ENCODE measurements around the gene ASCL5.

Gene ASCL5

DNA sequence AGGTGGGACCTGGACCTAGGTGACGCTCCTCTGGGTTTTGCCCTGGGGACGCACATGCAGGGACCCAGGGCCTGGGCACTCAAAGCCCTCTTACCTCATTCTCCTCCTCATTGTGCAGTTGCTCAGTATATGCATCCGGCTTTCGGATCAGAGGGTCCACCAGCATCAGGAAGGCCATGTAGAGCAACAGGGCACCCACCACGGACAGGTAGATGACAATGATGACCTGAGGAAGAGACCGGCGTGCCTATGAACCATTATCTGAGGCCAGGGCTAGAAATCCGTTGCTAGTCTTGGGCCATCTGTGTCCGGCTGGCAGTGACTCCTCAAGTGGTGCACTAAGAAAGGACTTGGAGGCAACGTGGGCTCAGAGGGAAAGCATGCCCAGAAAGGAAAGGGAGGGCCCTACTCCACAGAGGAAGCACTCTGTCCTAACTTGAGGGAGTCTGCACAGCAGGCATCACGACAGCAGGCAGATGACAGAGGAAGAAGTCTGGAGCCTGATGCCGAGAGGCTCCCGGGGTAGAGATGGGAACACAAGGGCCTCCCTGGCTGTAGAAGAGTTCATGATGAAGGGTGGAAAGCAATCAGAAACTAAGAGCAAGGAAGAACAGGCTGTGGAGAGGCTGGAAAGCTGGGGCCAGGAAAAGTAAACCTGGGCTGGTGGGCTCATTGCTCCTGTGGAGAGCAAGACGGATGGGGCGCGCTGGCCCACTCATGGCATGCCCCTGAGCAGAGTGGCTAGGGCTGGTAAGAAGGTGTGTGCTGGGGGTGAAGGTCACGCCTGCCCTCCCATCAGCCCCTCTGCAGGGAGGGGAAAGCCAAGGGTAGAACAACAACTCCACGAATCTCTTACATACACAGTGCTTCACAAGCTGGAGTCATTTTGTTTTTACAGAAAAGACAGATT lies 17.0 kb upstream of the ASCL5 start:
- no peak overlapping the region for H3K4me3 ChIP-seq (ENCODE audit: low read depth, low read length)
- no peak for DNase-seq (ENCODE audit: low read depth)
- TF ChIP-seq, protein P1, sequence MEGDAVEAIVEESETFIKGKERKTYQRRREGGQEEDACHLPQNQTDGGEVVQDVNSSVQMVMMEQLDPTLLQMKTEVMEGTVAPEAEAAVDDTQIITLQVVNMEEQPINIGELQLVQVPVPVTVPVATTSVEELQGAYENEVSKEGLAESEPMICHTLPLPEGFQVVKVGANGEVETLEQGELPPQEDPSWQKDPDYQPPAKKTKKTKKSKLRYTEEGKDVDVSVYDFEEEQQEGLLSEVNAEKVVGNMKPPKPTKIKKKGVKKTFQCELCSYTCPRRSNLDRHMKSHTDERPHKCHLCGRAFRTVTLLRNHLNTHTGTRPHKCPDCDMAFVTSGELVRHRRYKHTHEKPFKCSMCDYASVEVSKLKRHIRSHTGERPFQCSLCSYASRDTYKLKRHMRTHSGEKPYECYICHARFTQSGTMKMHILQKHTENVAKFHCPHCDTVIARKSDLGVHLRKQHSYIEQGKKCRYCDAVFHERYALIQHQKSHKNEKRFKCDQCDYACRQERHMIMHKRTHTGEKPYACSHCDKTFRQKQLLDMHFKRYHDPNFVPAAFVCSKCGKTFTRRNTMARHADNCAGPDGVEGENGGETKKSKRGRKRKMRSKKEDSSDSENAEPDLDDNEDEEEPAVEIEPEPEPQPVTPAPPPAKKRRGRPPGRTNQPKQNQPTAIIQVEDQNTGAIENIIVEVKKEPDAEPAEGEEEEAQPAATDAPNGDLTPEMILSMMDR (conservative IDR thresholded peaks at IDR 0.05; ENCODE audit: low read depth, low read length): no peak

DNA sequence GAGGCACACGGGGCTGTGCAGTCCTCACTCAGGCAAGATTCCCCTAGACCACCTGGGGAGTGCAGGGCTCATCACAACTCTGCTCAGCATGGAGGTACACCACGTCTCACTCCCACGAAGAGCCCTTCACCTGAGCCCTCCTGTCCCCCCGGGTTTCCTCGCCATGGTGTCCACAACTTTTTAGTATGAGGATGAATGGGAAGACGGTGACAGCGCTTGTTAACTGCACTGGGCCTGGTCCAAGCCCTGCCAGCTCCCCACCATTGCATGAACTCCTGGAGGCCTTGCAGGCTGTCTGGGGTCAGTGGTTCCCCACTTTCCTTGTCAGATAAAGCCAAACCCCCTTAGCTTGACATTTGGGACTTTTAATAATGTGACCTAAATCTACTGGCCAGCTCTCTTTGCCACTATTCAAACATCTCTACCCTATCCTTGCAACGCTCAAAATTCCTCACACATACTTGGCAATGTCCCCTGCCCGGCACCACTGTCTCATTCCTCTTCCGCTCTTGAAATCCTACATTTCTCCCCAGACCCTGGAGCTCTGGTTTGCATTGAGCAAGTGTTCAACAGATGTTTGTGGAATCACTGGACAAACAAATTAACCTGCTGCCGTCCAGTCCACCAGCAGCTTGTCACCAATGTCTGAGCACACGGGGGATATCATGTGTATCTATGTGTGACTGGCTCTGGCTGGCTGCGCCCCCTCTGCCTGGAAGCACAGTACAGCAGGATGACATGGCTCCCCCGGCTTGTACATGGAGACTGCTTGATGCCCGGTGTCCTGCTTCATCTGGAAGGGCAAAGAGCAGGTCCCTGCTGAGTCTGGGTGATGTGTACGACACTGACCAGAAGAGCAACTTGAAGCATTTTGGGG lies 16.1 kb upstream of the ASCL5 start:
- DNase-seq (ENCODE audit: low read depth): no peak
- no peak overlapping the region for H3K4me3 ChIP-seq (ENCODE audit: low read depth, low read length)
- TF ChIP-seq, protein P1 (conservative IDR thresholded peaks at IDR 0.05; ENCODE audit: low read depth, low read length): no peak

DNA sequence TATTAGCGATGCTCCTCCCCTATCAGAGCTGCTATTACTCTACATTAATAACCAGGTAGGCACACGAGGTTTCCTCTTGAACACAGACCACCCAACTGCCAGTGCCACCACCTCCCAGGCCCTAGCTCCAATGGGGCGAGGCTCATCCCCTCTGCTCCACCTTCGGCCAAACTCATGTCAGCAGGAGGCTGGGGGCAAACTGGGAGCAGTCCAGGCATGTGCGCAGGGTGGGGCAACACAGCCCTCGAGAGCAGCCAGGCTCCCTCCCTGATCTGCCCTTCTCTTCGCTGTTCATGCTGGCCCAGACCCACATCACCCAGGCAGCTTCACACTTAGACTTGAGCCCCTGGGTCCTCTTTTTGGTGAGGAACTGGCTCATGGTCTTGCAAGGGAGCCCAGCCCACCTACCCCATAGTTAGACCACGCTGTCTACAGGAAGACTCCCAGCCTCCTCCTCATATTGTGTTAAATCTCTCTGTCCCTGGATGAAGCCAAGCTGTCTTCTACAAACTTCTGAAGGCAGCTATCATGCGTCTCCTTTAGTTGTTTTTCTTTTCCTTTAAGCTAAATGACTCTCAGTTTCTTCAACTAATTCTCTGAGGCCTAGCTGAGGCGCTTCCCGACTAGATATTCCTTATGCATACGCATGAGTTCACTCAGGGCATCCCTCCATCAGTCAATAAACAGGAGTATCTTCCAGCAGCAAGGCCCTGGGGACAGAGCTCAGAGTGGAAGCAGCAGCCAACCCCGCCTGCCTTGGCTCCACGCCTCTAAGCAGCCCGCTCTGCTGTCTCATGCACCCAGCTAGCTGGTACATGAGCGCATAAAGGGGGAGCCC lies 15.2 kb upstream of the ASCL5 start:
- H3K4me3 ChIP-seq (ENCODE audit: low read depth, low read length): no peak overlapping the region
- DNase-seq (ENCODE audit: low read depth): no peak
- TF ChIP-seq, protein P1 (conservative IDR thresholded peaks at IDR 0.05; ENCODE audit: low read depth, low read length): no peak

DNA sequence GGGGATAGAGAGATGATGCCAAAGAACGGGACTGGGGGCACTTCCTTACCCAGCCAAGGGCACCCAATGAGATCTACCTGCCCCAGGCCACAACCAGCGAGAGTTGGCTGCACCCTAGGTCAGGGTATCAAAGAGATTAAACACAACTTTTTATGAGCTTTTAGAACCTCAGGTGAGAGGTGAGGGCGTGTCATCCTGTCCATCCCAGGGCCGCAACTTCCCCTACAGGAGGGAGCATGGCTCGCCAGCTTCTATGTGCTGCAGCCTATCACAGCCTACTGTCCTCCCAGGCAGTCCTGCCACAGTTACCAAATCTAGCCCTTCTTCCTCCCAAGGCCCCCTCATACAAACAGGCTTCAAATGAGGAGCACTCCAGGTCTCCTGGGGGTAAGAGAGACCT lies 14.4 kb upstream of the ASCL5 start:
- TF ChIP-seq, protein P1 (conservative IDR thresholded peaks at IDR 0.05; ENCODE audit: low read depth, low read length): no peak
- no peak overlapping the region for H3K4me3 ChIP-seq (ENCODE audit: low read depth, low read length)
- DNase-seq (ENCODE audit: low read depth): no peak

DNA sequence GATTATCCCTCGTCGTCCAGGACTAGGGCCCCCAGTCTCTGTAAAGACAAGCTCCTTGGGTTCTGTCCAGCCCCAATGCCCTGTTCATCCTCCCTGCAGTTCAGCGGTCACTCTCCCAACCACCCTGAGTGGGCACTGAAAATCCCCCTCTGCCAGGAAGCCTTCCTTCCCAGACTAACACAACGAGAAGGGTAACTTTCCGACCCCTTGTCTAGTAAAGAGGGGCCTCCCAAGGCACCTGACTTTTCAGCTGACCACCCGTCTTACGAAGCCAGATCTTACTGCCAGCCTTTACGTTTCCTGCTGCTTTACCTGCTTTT lies 13.9 kb upstream of the ASCL5 start:
- H3K4me3 ChIP-seq (ENCODE audit: low read depth, low read length): no peak overlapping the region
- TF ChIP-seq, protein P1 (conservative IDR thresholded peaks at IDR 0.05; ENCODE audit: low read depth, low read length): no peak
- DNase-seq (ENCODE audit: low read depth): no peak

DNA sequence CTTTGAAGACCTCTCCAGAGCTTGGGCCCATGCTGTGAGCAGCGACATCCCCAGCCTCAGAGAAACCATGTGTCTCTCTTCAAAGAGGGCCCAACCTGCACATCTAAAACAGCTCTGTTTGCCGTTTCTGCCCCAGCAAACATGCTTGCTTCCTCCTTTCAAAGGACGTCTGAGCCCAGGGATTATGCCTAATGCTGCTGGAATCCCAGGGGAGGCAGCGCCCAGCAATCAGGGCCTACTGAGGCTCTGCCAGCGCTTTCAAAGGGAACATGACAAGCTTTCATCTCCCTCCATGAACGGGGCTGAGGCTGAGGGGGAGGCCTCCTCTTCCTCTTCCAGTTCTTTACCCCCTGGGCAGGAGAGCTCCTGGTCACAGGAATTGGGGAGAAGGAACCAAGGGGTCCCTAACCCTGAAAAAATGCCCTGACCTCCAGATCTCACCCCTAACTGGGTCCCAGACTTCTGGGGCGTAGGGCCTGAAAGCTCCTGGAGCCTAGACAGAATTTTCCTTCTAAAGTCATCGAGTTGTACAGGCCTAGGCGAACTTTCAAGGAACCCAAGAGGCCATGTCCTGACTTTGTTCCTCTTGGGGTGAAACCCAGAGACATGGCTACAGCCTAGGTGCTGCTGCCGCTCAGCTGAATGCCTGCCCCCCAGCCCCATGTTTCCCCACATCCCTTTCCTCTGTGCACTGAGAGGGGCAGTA lies 13.4 kb upstream of the ASCL5 start:
- TF ChIP-seq, protein P1 (conservative IDR thresholded peaks at IDR 0.05; ENCODE audit: low read depth, low read length): no peak
- H3K4me3 ChIP-seq (ENCODE audit: low read depth, low read length): no peak overlapping the region
- no peak for DNase-seq (ENCODE audit: low read depth)

All from choroid plexus epithelial cell (primary cell).